ENCODE results near the gene TRIM71.
"Not testable (repeated sequence)": the region's sequence is repeated elsewhere in the genome, so short reads cannot be mapped to it uniquely, and the experiment has no call there.

The TRIM71 gene

GRCh38 chr3:32934150-32934742 is 116.4 kb downstream of the TRIM71 start:
- DNase-seq (ENCODE audit: low read depth in 2 of 2), result no peak

- no peak for DNase-seq (ENCODE audit: low read depth in 2 of 2)
Observed at GRCh38 chr3:32937331-32937730, 119.5 kb downstream of the TRIM71 start.

DNA sequence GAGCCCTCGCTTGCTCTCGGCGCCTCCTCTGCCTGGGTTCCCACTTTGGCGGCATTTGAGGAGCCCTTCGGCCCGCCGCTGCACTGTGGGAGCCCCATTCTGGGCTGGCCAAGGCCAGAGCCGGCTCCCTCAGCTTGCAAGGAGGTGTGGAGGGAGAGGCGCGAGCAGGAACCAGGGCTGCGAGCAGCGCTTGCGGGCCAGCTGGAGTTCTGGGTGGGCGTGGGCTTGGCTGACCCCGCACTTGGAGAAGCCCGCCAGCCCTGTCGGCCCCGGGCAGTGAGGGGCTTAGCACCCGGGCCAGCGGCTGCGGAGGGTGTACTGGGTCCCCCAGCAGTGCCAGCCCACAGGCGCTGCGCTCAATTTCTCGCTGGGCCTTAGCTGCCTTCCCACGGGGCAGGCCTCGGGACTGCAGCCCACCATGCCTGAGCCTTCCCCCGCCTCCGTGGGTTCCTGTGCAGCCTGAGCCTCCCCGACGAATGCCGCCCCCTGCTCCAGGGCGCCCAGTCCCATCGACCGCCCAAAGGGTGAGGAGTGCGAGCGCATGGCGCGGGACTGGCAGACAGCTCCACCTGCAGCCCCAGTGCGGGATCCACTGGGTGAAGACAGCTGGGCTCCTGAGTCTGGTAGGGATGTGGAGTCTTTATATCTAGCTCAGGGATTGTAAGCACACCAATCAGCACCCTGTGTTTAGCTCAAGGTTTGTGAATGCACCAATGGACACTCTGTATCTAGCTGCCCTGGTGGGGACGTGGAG is 121.9 kb downstream of the TRIM71 start:
- DNase-seq (ENCODE audit: low read depth in 2 of 2), result not testable (repeated sequence)

DNA sequence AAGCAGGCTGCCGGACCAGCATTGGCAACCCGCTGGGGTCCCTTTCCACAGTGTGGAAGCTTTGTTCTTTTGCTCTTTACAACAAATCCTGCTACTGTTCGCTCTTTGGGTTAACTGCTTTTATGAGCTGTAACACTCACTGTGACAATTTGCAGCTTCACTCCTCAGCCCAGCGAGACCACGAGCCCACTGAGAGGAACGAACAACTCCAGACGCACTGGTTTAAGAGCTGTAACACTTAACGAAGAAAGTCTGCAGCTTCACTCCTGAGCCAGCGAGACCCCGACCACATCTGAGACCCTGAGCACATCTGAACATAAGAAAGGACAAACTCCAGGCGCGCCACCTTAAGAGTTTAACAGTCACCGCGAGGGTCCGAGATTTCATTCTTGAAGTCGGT is 122.9 kb downstream of the TRIM71 start:
- no peak for DNase-seq (ENCODE audit: low read depth in 2 of 2)

GRCh38 chr3:32945136-32945535 is 127.3 kb downstream of the TRIM71 start:
- DNase-seq (ENCODE audit: low read depth in 2 of 2), result no peak

- not testable (repeated sequence) for DNase-seq (ENCODE audit: low read depth in 2 of 2)
Observed at GRCh38 chr3:32945598-32945997, 127.8 kb downstream of the TRIM71 start.

- DNase-seq (ENCODE audit: low read depth in 2 of 2), result no peak
Observed at GRCh38 chr3:32946973-32947788, 129.4 kb downstream of the TRIM71 start.
